Tibial nerve (tissue), 4 donors: Measurements from ENCODE around the gene RHNO1.

Experiments used
- CTCF ChIP-seq, 5 experiments: fragments of 200-600 bp in 3 of 5; fragments of 450-650 bp in 2 of 5; sonication (generic) in 3 of 5; IDR thresholded peaks; one replicate each; pipeline ENCODE4 v1.5.1; 2016 to 2019; ENCODE audit warnings: antibody characterized with exemption in 5 of 5, mild to moderate bottlenecking in 3 of 5, moderate library complexity in 2 of 5
- EP300 ChIP-seq, 2 donors: sonication (generic); formaldehyde crosslinking; IDR thresholded peaks; one replicate each; pipeline ENCODE4 v1.6.1; 2017; ENCODE audit warnings: antibody characterized with exemption in 2 of 2, mild to moderate bottlenecking in 1 of 2
- POLR2A ChIP-seq, 2 donors: fragments of 450-650 bp; IDR thresholded peaks; one replicate each; pipeline ENCODE4 v1.6.1; 2017; ENCODE audit warnings: antibody characterized with exemption in 2 of 2, mild to moderate bottlenecking in 2 of 2, moderate library complexity in 2 of 2

DNA sequence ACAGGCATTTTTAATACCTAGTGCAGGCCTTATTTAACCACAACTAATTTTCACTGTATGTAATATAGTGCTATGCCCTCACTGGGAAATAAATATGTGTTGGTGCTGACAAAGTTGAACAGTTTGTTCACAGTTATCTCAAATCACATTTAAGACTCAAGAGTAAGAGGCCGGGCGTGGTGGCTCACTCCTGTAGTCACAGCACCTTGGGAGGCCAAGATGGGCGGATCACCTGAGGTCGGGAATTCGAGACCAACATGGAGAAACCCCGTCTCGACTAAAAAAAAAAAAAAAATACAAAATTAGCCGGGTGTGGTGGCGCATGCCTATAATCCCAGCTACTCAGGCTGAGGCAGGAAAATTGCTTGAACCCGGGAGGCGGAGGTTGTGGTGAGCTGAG lies 59.3 kb downstream of the RHNO1 start:
- no peak for TF ChIP-seq EP300 (IDR thresholded peaks at IDR 0.05)
- TF ChIP-seq CTCF (IDR thresholded peaks at IDR 0.05) = no peak
- no peak for TF ChIP-seq POLR2A (IDR thresholded peaks at IDR 0.05)
